Measurements from ENCODE around the gene FGGY.

The FGGY gene

GRCh38 chr1:59391212-59392179 is 94.6 kb downstream of the FGGY start:
- DNase-seq: no peak

- DNase-seq: no peak
Measured at GRCh38 chr1:59393211-59394180, 96.6 kb downstream of the FGGY start.

GRCh38 chr1:59394706-59395425 is 98.0 kb downstream of the FGGY start:
- no peak for DNase-seq

- DNase-seq: no peak
Measured at GRCh38 chr1:59396387-59396786, 99.5 kb downstream of the FGGY start.

- DNase-seq: no peak
Measured at GRCh38 chr1:59397139-59397858, 100.4 kb downstream of the FGGY start.

GRCh38 chr1:59399642-59400041 is 102.7 kb downstream of the FGGY start:
- no peak for DNase-seq

- DNase-seq: no peak
Measured at GRCh38 chr1:59401581-59401980, 104.7 kb downstream of the FGGY start.

- no peak for DNase-seq
Measured at GRCh38 chr1:59404796-59405195, 107.9 kb downstream of the FGGY start.

GRCh38 chr1:59406437-59407164 is 109.7 kb downstream of the FGGY start:
- no peak for DNase-seq

- no peak for DNase-seq
Measured at GRCh38 chr1:59408608-59409240, 111.8 kb downstream of the FGGY start.

GRCh38 chr1:59409549-59409948 is 112.7 kb downstream of the FGGY start:
- DNase-seq: no peak

- no peak for DNase-seq
Measured at GRCh38 chr1:59409986-59410385, 113.1 kb downstream of the FGGY start.

GRCh38 chr1:59410457-59410856 is 113.6 kb downstream of the FGGY start:
- DNase-seq: no peak

GRCh38 chr1:59411147-59411546 is 114.3 kb downstream of the FGGY start:
- no peak for DNase-seq

- DNase-seq: no peak
Measured at GRCh38 chr1:59412718-59413326, 115.9 kb downstream of the FGGY start.

- no peak for DNase-seq
Measured at GRCh38 chr1:59413327-59413720, 116.4 kb downstream of the FGGY start.

- DNase-seq: no peak
Measured at GRCh38 chr1:59414406-59415133, 117.7 kb downstream of the FGGY start.

- DNase-seq: no peak
Measured at GRCh38 chr1:59415286-59415850, 118.5 kb downstream of the FGGY start.

GRCh38 chr1:59415881-59416280 is 119.0 kb downstream of the FGGY start:
- DNase-seq: no peak

Data from NCI-H526 treated with DMSO at 0.1 percent for 48 hours (cell line).